SK-N-SH treated with all-trans-retinoic acid at 6 μM for 48 hours (cell line): ENCODE data around the gene SCN4A.
"Not testable (repeated sequence)": the region's sequence is repeated elsewhere in the genome, so short reads cannot be mapped to it uniquely, and the experiment has no call there.

Experiments used
- ATAC-seq: fragments of 200-7000 bp; cut with Tn5 transposase; 3 replicates; pipeline ENCODE4 v1.9.1; 2020; ENCODE audit warnings: mild to moderate bottlenecking, moderate library complexity
- ARNTL ChIP-seq: fragments of 450-650 bp; formaldehyde crosslinking; IDR thresholded peaks from 2 replicates; pipeline ENCODE4 v1.5.0; 2020; ENCODE audit warnings: low read depth, mild to moderate bottlenecking, moderate library complexity, borderline replicate concordance
- BACH2 ChIP-seq: fragments of 250-450 bp; sonication (Bioruptor Pico); IDR thresholded peaks from 2 replicates; pipeline ENCODE4 v1.9.0; 2021; ENCODE audit warnings: mild to moderate bottlenecking, borderline replicate concordance
- CREB5 ChIP-seq: fragments of 250-450 bp; sonication (Bioruptor Pico); IDR thresholded peaks from 2 replicates; pipeline ENCODE4 v1.5.1; 2020; ENCODE audit warnings: low read depth, mild to moderate bottlenecking, moderate library complexity
- CSDC2 ChIP-seq: fragments of 250-450 bp; sonication (Bioruptor Pico); IDR thresholded peaks from 2 replicates; pipeline ENCODE4 v1.5.0; 2020; ENCODE audit warnings: mild to moderate bottlenecking, moderate library complexity
- ESRRG ChIP-seq: fragments of 250-450 bp; sonication (Bioruptor Pico); IDR thresholded peaks from 2 replicates; pipeline ENCODE4 v1.6.1; 2021; ENCODE audit warnings: mild to moderate bottlenecking
- GLIS3 ChIP-seq: fragments of 250-450 bp; sonication (Bioruptor Pico); IDR thresholded peaks from 2 replicates; pipeline ENCODE4 v1.5.0; 2020; ENCODE audit warnings: mild to moderate bottlenecking, moderate library complexity
- OSR1 ChIP-seq: fragments of 250-450 bp; sonication (Bioruptor Pico); IDR thresholded peaks from 2 replicates; pipeline ENCODE4 v1.8.0; 2022; ENCODE audit warnings: moderate library complexity, mild to moderate bottlenecking, inconsistent platforms
- PATZ1 ChIP-seq: fragments of 250-450 bp; sonication (Bioruptor Pico); IDR thresholded peaks from 2 replicates; pipeline ENCODE4 v1.8.0; 2020; ENCODE audit warnings: mild to moderate bottlenecking, moderate library complexity, borderline replicate concordance
- PPARA ChIP-seq: fragments of 250-450 bp; sonication (Bioruptor Pico); IDR thresholded peaks from 2 replicates; pipeline ENCODE4 v1.5.0; 2020; ENCODE audit warnings: mild to moderate bottlenecking, borderline replicate concordance
- RARB ChIP-seq: fragments of 250-450 bp; sonication (Bioruptor Pico); IDR thresholded peaks from 2 replicates; pipeline ENCODE4 v1.8.0; 2021; ENCODE audit warnings: mild to moderate bottlenecking, moderate library complexity
- SNAI2 ChIP-seq: fragments of 250-450 bp; sonication (Bioruptor Pico); IDR thresholded peaks from 2 replicates; pipeline ENCODE4 v1.5.0; 2020; ENCODE audit warnings: mild to moderate bottlenecking, moderate library complexity
- TCF4 ChIP-seq: fragments of 250-450 bp; sonication (Bioruptor Pico); IDR thresholded peaks from 2 replicates; pipeline ENCODE4 v1.8.0; 2021; ENCODE audit warnings: mild to moderate bottlenecking, moderate library complexity, borderline replicate concordance
- TOX ChIP-seq: fragments of 250-450 bp; sonication (Bioruptor Pico); IDR thresholded peaks from 2 replicates; pipeline ENCODE4 v1.8.0; 2021; ENCODE audit warnings: mild to moderate bottlenecking, moderate library complexity, borderline replicate concordance
- ZC3H10 ChIP-seq: fragments of 250-450 bp; sonication (Bioruptor Pico); IDR thresholded peaks from 2 replicates; pipeline ENCODE4 v1.5.1; 2021; ENCODE audit warnings: mild to moderate bottlenecking, moderate library complexity
- ZFP3 ChIP-seq: fragments of 250-450 bp; sonication (Bioruptor Pico); IDR thresholded peaks from 2 replicates; pipeline ENCODE4 v1.5.0; 2020; ENCODE audit warnings: mild to moderate bottlenecking, moderate library complexity
- ZFP30 ChIP-seq: fragments of 450-650 bp; formaldehyde crosslinking; IDR thresholded peaks from 2 replicates; pipeline ENCODE4 v1.5.0; 2022; ENCODE audit warnings: mild to moderate bottlenecking, moderate library complexity
- ZNF565 ChIP-seq: fragments of 450-650 bp; formaldehyde crosslinking; conservative IDR thresholded peaks from 2 replicates; pipeline ENCODE4 v1.5.0; 2020; ENCODE audit warnings: low read depth, mild to moderate bottlenecking, moderate library complexity
- ZNF70 ChIP-seq: fragments of 450-650 bp; formaldehyde crosslinking; IDR thresholded peaks from 2 replicates; pipeline ENCODE4 v1.5.0; 2020; ENCODE audit warnings: mild to moderate bottlenecking, moderate library complexity
- ZNF8 ChIP-seq: fragments of 450-650 bp; formaldehyde crosslinking; IDR thresholded peaks from 2 replicates; pipeline ENCODE4 v1.5.0; 2020; ENCODE audit warnings: mild to moderate bottlenecking, moderate library complexity
- TF ChIP-seq, protein P1 (sequence below): fragments of 250-450 bp; sonication (Bioruptor Pico); IDR thresholded peaks from 2 replicates; pipeline ENCODE4 v1.8.0; 2021; ENCODE audit warnings: low read depth, mild to moderate bottlenecking, moderate library complexity, borderline replicate concordance
- TF ChIP-seq, protein P2 (sequence below): fragments of 250-450 bp; sonication (Bioruptor Pico); IDR thresholded peaks from 2 replicates; pipeline ENCODE4 v1.5.0; 2020; ENCODE audit warnings: mild to moderate bottlenecking, moderate library complexity

Gene SCN4A

DNA sequence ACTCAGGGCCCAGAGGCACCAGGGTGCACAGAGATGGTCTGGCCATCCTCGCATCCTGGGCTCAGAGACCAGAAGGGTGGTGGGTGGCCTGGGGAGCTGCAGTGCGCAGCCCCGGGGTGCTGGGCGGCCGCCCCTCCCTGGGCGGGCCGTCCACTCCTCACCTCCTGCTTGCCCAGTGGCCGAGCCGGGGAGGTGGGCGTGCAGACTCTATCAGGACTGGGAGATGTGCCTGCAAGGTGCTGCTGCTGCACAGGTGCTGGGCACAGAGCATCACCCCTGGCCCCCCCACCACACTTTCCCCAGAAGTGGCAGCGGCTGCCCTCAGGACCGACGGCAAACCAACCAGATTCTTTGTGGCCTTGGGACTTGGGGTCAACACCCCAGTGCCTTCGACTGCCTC, at the start of gene SCN4A:
TSS of gene SCN4A (minus strand) at position 123 of the 400 bp plus-strand sequence. CDS start at position 46, 77 bp downstream.
- TF ChIP-seq ESRRG (CRISPR knock-in tag): no peak
- TF ChIP-seq, protein P1, sequence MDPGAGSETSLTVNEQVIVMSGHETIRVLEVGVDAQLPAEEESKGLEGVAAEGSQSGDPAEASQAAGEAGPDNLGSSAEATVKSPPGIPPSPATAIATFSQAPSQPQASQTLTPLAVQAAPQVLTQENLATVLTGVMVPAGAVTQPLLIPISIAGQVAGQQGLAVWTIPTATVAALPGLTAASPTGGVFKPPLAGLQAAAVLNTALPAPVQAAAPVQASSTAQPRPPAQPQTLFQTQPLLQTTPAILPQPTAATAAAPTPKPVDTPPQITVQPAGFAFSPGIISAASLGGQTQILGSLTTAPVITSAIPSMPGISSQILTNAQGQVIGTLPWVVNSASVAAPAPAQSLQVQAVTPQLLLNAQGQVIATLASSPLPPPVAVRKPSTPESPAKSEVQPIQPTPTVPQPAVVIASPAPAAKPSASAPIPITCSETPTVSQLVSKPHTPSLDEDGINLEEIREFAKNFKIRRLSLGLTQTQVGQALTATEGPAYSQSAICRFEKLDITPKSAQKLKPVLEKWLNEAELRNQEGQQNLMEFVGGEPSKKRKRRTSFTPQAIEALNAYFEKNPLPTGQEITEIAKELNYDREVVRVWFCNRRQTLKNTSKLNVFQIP: no peak
- TF ChIP-seq, protein P2, sequence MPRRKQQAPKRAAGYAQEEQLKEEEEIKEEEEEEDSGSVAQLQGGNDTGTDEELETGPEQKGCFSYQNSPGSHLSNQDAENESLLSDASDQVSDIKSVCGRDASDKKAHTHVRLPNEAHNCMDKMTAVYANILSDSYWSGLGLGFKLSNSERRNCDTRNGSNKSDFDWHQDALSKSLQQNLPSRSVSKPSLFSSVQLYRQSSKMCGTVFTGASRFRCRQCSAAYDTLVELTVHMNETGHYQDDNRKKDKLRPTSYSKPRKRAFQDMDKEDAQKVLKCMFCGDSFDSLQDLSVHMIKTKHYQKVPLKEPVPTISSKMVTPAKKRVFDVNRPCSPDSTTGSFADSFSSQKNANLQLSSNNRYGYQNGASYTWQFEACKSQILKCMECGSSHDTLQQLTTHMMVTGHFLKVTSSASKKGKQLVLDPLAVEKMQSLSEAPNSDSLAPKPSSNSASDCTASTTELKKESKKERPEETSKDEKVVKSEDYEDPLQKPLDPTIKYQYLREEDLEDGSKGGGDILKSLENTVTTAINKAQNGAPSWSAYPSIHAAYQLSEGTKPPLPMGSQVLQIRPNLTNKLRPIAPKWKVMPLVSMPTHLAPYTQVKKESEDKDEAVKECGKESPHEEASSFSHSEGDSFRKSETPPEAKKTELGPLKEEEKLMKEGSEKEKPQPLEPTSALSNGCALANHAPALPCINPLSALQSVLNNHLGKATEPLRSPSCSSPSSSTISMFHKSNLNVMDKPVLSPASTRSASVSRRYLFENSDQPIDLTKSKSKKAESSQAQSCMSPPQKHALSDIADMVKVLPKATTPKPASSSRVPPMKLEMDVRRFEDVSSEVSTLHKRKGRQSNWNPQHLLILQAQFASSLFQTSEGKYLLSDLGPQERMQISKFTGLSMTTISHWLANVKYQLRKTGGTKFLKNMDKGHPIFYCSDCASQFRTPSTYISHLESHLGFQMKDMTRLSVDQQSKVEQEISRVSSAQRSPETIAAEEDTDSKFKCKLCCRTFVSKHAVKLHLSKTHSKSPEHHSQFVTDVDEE (CRISPR knock-in tag): no peak
- TF ChIP-seq SNAI2 (CRISPR knock-in tag): no peak
- TF ChIP-seq BACH2 (CRISPR knock-in tag): no peak
- no peak for TF ChIP-seq PATZ1 (CRISPR knock-in tag)
- no peak for TF ChIP-seq TOX (CRISPR knock-in tag)
- no peak for TF ChIP-seq ZNF565 (CRISPR knock-in tag)
- no peak for TF ChIP-seq GLIS3 (CRISPR knock-in tag)
- TF ChIP-seq CSDC2 (CRISPR knock-in tag): no peak
- TF ChIP-seq CREB5 (CRISPR knock-in tag): no peak
- TF ChIP-seq ARNTL (CRISPR knock-in tag): no peak
- no peak for TF ChIP-seq ZFP3 (CRISPR knock-in tag)
- TF ChIP-seq PPARA (CRISPR knock-in tag): no peak
- TF ChIP-seq ZC3H10 (CRISPR knock-in tag): no peak
- no peak for ATAC-seq

DNA sequence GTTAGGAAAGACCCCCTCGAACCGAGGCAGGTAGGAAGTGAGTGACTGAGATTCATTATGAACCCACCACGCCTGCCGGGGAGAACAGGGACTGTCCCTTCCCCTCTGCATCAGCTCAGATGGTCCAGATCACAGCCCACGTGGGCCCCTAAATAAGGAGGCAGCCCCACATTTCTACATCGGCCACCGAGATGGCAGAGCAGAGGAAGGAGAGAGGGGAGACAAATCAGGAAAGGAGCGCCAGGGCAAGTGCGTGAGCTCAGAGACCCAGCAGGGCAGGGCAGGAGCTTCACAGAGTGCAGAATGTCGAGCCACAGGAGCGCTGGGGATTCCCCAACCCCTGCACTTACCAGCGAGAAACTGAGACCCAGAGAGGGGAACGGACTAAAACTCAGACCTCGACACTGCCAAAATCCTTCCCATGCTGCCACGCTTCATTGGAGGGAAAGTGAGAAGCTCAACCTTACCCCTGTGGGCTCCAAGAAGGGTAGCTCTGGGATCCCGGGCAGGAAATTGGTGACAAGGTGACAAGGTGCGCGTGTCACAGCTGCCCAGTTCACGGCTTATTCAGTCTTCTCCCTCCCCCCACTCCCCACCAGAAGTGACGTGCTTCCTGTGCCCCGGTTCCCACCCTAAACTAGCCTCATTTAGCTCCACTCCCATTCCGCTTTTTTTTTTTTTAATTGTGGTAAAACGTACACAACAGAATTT, 47.5 kb upstream of the SCN4A start, which contains the start of gene ICAM2:
TSS of gene ICAM2 (minus strand) at position 578 of the 711 bp plus-strand sequence. CDS start 13,942 bp downstream, outside the sequence.
- no peak; the same call in 2 of the 3 replicates for ATAC-seq
- no peak for TF ChIP-seq BACH2 (CRISPR knock-in tag)
- TF ChIP-seq OSR1 (CRISPR knock-in tag): no peak
- TF ChIP-seq ZFP3 (CRISPR knock-in tag): no peak
- TF ChIP-seq TOX (CRISPR knock-in tag): no peak
- TF ChIP-seq TCF4 (CRISPR knock-in tag): no peak
- no peak for TF ChIP-seq ZNF565 (CRISPR knock-in tag)
- no peak for TF ChIP-seq ARNTL (CRISPR knock-in tag)
- no peak for TF ChIP-seq ZNF8 (CRISPR knock-in tag)
- no peak for TF ChIP-seq ZFP30 (CRISPR knock-in tag)
- TF ChIP-seq ZNF70 (CRISPR knock-in tag): no peak
- TF ChIP-seq GLIS3 (CRISPR knock-in tag): no peak
- no peak for TF ChIP-seq SNAI2 (CRISPR knock-in tag)
- TF ChIP-seq RARB (CRISPR knock-in tag): no peak
- TF ChIP-seq, protein P1: no peak
- no peak for TF ChIP-seq ZC3H10 (CRISPR knock-in tag)
- no peak for TF ChIP-seq CREB5 (CRISPR knock-in tag)
- TF ChIP-seq ESRRG (CRISPR knock-in tag): no peak
- TF ChIP-seq, protein P2 (CRISPR knock-in tag): no peak

- not testable (repeated sequence) for ATAC-seq
Observed at GRCh38 chr17:64019551-64019961, 46.8 kb upstream of the SCN4A start.
